Endothelial cell of umbilical vein (primary cell): ENCODE data around the gene MTIF3.

Experiments
- CTCF ChIP-seq, 2 donors: IDR thresholded peaks; 1 replicate in 1 of 2; 2 replicates in 1 of 2; pipeline ENCODE4 v1.5.1; 2011; ENCODE audit warnings: low read length in 2 of 2, mild to moderate bottlenecking in 2 of 2, moderate library complexity in 2 of 2, control low read depth in 1 of 2, inconsistent platforms in 1 of 2, low read depth in 1 of 2; ENCODE audit not compliant: insufficient read depth in 1 of 2; ENCODE audit errors: extremely low read depth in 1 of 2
- FOS ChIP-seq: IDR thresholded peaks from 2 replicates; pipeline ENCODE4 v1.6.1; 2011; ENCODE audit warnings: mild to moderate bottlenecking, low read length, moderate library complexity, borderline replicate concordance; ENCODE audit not compliant: insufficient read depth
- MYC ChIP-seq: IDR thresholded peaks from one replicate; pipeline ENCODE4 v1.6.1; 2011; ENCODE audit warnings: mild to moderate bottlenecking, low read depth, low read length
- POLR2A ChIP-seq: IDR thresholded peaks from 2 replicates; pipeline ENCODE4 v1.6.1; 2012; ENCODE audit warnings: low read depth, mild to moderate bottlenecking, control low read depth, low read length

DNA sequence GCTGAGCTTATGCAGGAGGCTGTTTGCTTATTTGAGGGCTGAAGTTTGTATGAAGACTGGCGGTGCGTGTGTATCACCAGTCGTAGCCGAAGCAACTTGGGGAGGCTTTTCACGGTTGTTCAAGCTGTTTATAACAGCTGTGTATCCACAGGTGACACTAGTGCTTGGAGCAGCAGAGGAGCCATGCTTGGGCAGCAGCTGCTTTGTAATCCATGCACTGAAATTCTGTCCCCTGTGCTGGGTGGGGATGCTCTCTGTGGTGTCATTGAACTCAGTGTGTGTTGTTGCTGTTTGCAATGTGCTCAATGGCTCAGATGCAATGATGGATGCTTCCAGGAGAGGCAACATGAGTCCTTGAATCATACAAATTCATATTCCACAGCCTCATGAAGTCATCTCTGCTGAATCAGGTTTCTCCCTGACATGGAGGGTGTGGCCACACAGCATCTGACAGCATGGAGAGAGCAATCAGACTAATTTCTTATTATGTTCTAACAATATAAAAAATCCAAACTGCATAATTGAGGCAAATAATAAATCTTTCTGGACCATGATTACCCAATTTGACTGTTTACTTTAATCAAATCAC lies 44.7 kb downstream of the MTIF3 start:
- TF ChIP-seq CTCF (IDR thresholded peaks at IDR 0.05; ENCODE audit: extremely low read depth in 1 of 2, insufficient read depth in 1 of 2, low read depth in 1 of 2, low read length in 2 of 2), result no peak
- no peak for TF ChIP-seq POLR2A
- no peak for TF ChIP-seq FOS
- TF ChIP-seq MYC, result no peak
